OCI-LY7 (cell line): ENCODE results near the gene UBE2H. TPM values are rescaled to one million over a fixed set of nuclear protein-coding genes. Genes with fewer than 3 reads are reported as not detected.
A peak's percentile ranks its signal among the peaks of the same experiment; 100 is the strongest.

Experiments
- BruUV-seq: library from RNA; stranded (reverse); fragments of 400-500 nt; replicated peaks from 2 replicates; lab custom pipeline; 2021; lab: Mats Ljungman, UMichigan
- CTCF ChIA-PET: fragments of 300-600 bp; sonication (Branson Sonifier 250); formaldehyde crosslinking; loops from one replicate; lab custom pipeline; 2022; ENCODE audit warnings: antibody characterized with exemption; ENCODE audit not compliant: unreplicated experiment; lab: Charles Lee
- POLR2A ChIA-PET: fragments of 300-600 bp; sonication (Branson Sonifier 250); formaldehyde crosslinking; loops from one replicate; lab custom pipeline; 2022; ENCODE audit warnings: antibody characterized with exemption; lab: Charles Lee
- DNase-seq: peaks from one replicate; pipeline ENCODE4 v3.0.0-alpha.2; 2015; ENCODE audit warnings: low spot score
- H2AFZ ChIP-seq: fragments of 200-600 bp; sonication (generic), shearing (Covaris generic); 2 replicates; pipeline ENCODE4 v1.6.1; 2014; ENCODE audit warnings: mild to moderate bottlenecking, antibody characterized with exemption, low read length, moderate library complexity
- H3K27ac ChIP-seq: fragments of 200-600 bp; sonication (generic); 2 replicates; pipeline ENCODE4 v1.5.1; 2014; ENCODE audit warnings: mixed run types, low read depth, mild to moderate bottlenecking, moderate library complexity, low read length, inconsistent platforms; ENCODE audit not compliant: poor library complexity, severe bottlenecking
- H3K36me3 ChIP-seq: fragments of 200-600 bp; sonication (generic); 2 replicates; pipeline ENCODE4 v1.6.1; 2014; ENCODE audit warnings: mild to moderate bottlenecking, antibody characterized with exemption, low read length, moderate library complexity, mixed read lengths; ENCODE audit not compliant: insufficient read depth
- H3K4me1 ChIP-seq: fragments of 200-600 bp; sonication (generic); 2 replicates; pipeline ENCODE4 v1.5.1; 2014; ENCODE audit warnings: mild to moderate bottlenecking, low read length; ENCODE audit not compliant: insufficient read depth, poor library complexity, severe bottlenecking
- H3K4me2 ChIP-seq: fragments of 200-600 bp; sonication (generic); 2 replicates; pipeline ENCODE4 v1.6.1; 2014; ENCODE audit warnings: mild to moderate bottlenecking, low read length
- H3K4me3 ChIP-seq: fragments of 200-600 bp; sonication (generic); 2 replicates; pipeline ENCODE4 v1.5.1; 2014; ENCODE audit warnings: mild to moderate bottlenecking, low read depth, low read length; ENCODE audit not compliant: poor library complexity, severe bottlenecking
- H3K79me2 ChIP-seq: fragments of 200-600 bp; sonication (generic); 2 replicates; pipeline ENCODE4 v1.6.1; 2016; ENCODE audit warnings: low read depth, mild to moderate bottlenecking, low read length, moderate library complexity, mixed read lengths; ENCODE audit not compliant: insufficient read depth
- H3K9me2 ChIP-seq: fragments of 200-600 bp; sonication (generic); 2 replicates; pipeline ENCODE4 v1.6.1; 2016; ENCODE audit warnings: mild to moderate bottlenecking, low read length, mixed read lengths; ENCODE audit not compliant: insufficient read depth
- H3K9me3 ChIP-seq: fragments of 200-600 bp; sonication (generic); 2 replicates; pipeline ENCODE4 v1.6.1; 2014; ENCODE audit warnings: mild to moderate bottlenecking, mixed run types, low read length, mixed read lengths
- H4K20me1 ChIP-seq: fragments of 200-600 bp; sonication (generic); 2 replicates; pipeline ENCODE4 v1.6.1; 2014; ENCODE audit warnings: mild to moderate bottlenecking, antibody characterized with exemption, low read length, moderate library complexity, mixed read lengths; ENCODE audit not compliant: insufficient read depth
- CTCF ChIP-seq: fragments of 200-600 bp; sonication (generic); conservative IDR thresholded peaks from 2 replicates; pipeline ENCODE4 v1.5.1; 2014; ENCODE audit warnings: mild to moderate bottlenecking, antibody characterized with exemption, low read length, moderate library complexity, mixed read lengths
- EZH2phosphoT487 ChIP-seq: fragments of 200-600 bp; sonication (generic); IDR thresholded peaks from 2 replicates; pipeline ENCODE4 v1.6.1; 2018; ENCODE audit warnings: low read depth, borderline replicate concordance, mild to moderate bottlenecking, mixed run types, antibody characterized with exemption, low read length, moderate library complexity, mixed read lengths
- intact Hi-C: fragments of 100-400 bp; cut with micrococcal nuclease; formaldehyde crosslinking; loops from one replicate; pipeline ENCODE4 v1.10.0; 2022; ENCODE audit not compliant: unreplicated experiment
- total RNA-seq, 2 experiments: library from RNA; depleted of rRNA in 1 of 2; stranded (reverse); fragments of >200 nt in 1 of 2; shearing (Covaris generic) in 1 of 2; gene quantifications; 2 replicates each; pipeline ENCODE4 v1.2.3, GENCODE V29; 2014 to 2022

Gene UBE2H
- total RNA-seq, 2 experiments from 2014 or later = 12.7 to 35.3 TPM

- Histone ChIP-seq H3K36me3 (no peaks in the 10 kb centered on the region), H3K79me2 (peaks cover 63% of the 10 kb centered on the region), H2AFZ (peak overlapping the region; percentile 67; the same call in 1 of the 2 replicates), H3K4me2 (peak overlapping the region; percentile 97), H4K20me1 (peaks cover 7% of the 10 kb centered on the region; the same call in 1 of the 2 replicates), H3K27ac (peak overlapping the region; percentile 82), H3K9me3 (no peaks in the 10 kb centered on the region), H3K9me2 (no peaks in the 10 kb centered on the region), H3K4me3 (peak overlapping the region; percentile 81), H3K4me1 (peaks cover 26% of the 10 kb centered on the region)
- TF ChIP-seq EZH2phosphoT487 (no peak), CTCF (no peak)
- intact Hi-C loops = no loop called here
- CTCF ChIA-PET = no interaction called here
- BruUV-seq = no TSS peak
- no peak for DNase-seq
- POLR2A ChIA-PET = interaction anchor here (0.9 kb wide), 1 partner anchor 733 kb away, joined by 3 read pairs; no protein-coding TSS in a partner anchor
These were observed 1.9 kb downstream of the UBE2H start for GRCh38 chr7:129950933-129951225.

- DNase-seq = peak; percentile 23
- Histone ChIP-seq H3K9me2 (no peaks in the 10 kb centered on the region), H3K4me2 (peak overlapping the region; percentile 97), H3K4me1 (peaks cover 26% of the 10 kb centered on the region), H3K27ac (peak overlapping the region; percentile 82), H2AFZ (peak overlapping the region; percentile 67; the same call in 1 of the 2 replicates), H4K20me1 (peaks cover 7% of the 10 kb centered on the region; the same call in 1 of the 2 replicates), H3K4me3 (peak overlapping the region; percentile 81), H3K9me3 (no peaks in the 10 kb centered on the region), H3K79me2 (peaks cover 66% of the 10 kb centered on the region), H3K36me3 (no peaks in the 10 kb centered on the region)
- TF ChIP-seq CTCF (no peak), EZH2phosphoT487 (no peak)
- BruUV-seq = TSS peak; percentile 71
- intact Hi-C loops = no loop called here
- CTCF ChIA-PET = no interaction called here
- POLR2A ChIA-PET = interaction anchor here (0.6 to 0.9 kb wide), 3 partner anchors 45 to 733 kb away, joined by 3 read pairs; no protein-coding TSS in a partner anchor
These were observed 2.4 kb downstream of the UBE2H start for GRCh38 chr7:129950191-129950932.
